Thyroid gland (tissue), 4 donors: ENCODE results near the gene PAAF1.

Experiments
- POLR2A ChIP-seq, 2 donors: fragments of 450-650 bp; IDR thresholded peaks; one replicate each; pipeline ENCODE4 v1.6.1; 2017; ENCODE audit warnings: antibody characterized with exemption in 2 of 2, mild to moderate bottlenecking in 2 of 2, moderate library complexity in 1 of 2
- TF ChIP-seq, protein P1 (sequence below), 6 experiments: fragments of 200-600 bp in 3 of 6; fragments of 450-650 bp in 3 of 6; sonication (generic) in 3 of 6; IDR thresholded peaks; one replicate each; pipeline ENCODE4 v1.5.1; 2016 to 2019; ENCODE audit warnings: antibody characterized with exemption in 6 of 6, mild to moderate bottlenecking in 2 of 6, inconsistent platforms in 1 of 6, moderate library complexity in 1 of 6

DNA sequence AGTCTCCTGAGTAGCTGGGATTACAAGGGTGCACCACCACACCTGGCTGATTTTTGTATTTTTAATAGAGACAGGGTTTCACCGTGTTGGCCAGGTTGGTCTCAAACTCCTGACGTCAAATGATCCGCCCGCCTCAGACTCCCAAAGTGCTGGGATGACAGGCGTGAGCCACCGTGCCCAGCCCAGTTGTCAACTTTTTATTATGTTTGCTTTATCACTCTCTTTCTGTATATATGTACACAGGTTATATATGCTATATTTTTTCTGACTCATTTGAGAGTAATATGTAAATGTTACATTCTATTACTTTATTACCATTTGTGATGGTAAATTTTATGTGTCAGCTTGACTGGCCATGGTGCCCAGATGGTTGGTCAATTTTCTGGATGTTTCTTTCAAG lies 55.2 kb downstream of the PAAF1 start:
- TF ChIP-seq, protein P1, sequence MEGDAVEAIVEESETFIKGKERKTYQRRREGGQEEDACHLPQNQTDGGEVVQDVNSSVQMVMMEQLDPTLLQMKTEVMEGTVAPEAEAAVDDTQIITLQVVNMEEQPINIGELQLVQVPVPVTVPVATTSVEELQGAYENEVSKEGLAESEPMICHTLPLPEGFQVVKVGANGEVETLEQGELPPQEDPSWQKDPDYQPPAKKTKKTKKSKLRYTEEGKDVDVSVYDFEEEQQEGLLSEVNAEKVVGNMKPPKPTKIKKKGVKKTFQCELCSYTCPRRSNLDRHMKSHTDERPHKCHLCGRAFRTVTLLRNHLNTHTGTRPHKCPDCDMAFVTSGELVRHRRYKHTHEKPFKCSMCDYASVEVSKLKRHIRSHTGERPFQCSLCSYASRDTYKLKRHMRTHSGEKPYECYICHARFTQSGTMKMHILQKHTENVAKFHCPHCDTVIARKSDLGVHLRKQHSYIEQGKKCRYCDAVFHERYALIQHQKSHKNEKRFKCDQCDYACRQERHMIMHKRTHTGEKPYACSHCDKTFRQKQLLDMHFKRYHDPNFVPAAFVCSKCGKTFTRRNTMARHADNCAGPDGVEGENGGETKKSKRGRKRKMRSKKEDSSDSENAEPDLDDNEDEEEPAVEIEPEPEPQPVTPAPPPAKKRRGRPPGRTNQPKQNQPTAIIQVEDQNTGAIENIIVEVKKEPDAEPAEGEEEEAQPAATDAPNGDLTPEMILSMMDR (IDR thresholded peaks at IDR 0.05): no peak
- TF ChIP-seq POLR2A (IDR thresholded peaks at IDR 0.05): no peak
